DND-41 (cell line): ENCODE results near the gene ADK.

ENCODE experiments used
- EZH2 ChIP-seq: IDR thresholded peaks from 3 replicates; pipeline ENCODE4 v1.6.1; 2012; ENCODE audit warnings: borderline replicate concordance, low read depth, mild to moderate bottlenecking, moderate library complexity, low read length, inconsistent platforms; ENCODE audit not compliant: severe bottlenecking
- TF ChIP-seq, protein P1 (sequence below): IDR thresholded peaks from 2 replicates; pipeline ENCODE4 v1.5.1; 2012; ENCODE audit warnings: borderline replicate concordance, low read length, moderate library complexity, mild to moderate bottlenecking; ENCODE audit not compliant: poor library complexity, severe bottlenecking; ENCODE audit errors: extremely low read depth

DNA sequence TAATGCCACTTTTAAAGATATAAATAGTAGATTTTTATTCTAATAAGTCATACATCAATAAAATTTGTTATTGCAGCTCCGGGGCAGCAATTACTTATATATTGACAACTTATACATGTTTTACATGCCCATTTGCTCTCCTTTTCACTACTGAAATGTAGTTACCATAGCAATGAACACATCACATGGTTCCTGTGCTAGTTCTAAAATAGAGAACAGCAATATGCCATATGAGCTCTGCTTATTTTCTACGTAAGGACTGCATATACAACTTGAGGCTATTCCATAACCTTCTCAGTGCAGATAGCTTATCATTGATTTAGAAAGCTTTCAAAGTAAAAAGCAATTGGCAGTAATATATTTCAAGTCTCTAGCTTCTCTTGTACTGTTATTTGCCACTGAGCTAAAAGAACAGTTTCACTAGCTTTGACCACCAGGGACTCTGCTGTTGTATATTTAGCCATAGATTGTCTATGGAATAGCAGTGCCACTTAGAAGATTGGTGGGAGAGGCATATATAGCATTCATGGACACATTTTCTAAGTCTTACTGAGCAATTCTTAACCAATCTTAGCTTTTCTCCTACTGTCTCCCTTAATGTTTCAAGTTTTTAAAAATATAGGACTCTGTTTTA lies 405.2 kb downstream of the ADK start:
- TF ChIP-seq, protein P1, sequence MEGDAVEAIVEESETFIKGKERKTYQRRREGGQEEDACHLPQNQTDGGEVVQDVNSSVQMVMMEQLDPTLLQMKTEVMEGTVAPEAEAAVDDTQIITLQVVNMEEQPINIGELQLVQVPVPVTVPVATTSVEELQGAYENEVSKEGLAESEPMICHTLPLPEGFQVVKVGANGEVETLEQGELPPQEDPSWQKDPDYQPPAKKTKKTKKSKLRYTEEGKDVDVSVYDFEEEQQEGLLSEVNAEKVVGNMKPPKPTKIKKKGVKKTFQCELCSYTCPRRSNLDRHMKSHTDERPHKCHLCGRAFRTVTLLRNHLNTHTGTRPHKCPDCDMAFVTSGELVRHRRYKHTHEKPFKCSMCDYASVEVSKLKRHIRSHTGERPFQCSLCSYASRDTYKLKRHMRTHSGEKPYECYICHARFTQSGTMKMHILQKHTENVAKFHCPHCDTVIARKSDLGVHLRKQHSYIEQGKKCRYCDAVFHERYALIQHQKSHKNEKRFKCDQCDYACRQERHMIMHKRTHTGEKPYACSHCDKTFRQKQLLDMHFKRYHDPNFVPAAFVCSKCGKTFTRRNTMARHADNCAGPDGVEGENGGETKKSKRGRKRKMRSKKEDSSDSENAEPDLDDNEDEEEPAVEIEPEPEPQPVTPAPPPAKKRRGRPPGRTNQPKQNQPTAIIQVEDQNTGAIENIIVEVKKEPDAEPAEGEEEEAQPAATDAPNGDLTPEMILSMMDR: no peak
- TF ChIP-seq EZH2: no peak
